Ammon's horn (tissue), 1 donor: ENCODE measurements around the gene TANGO6.
"Not testable (repeated sequence)": the region's sequence is repeated elsewhere in the genome, so short reads cannot be mapped to it uniquely, and the experiment has no call there.

Source experiments
- DNase-seq: peaks from one replicate; pipeline ENCODE4 v3.0.0-alpha.2; 2016; ENCODE audit warnings: low spot score

The TANGO6 gene

DNA sequence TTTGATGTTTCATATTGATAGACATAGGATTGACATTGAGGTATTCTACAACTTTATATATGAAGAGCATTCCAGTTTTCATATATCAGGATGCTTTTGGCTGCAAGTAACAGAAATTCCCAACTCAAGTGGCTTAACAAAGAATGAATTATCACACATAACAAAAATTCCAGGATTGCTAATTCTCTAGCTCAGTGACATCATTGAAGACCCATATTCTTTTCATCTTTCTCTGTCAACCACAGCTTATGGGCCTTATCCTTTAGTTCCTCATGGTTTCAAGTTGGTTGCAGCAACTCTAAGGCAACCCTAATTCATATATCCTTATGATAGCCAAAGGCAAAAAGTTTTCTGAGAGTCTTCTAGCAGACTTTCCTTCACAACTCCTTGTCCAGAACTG lies 170.7 kb downstream of the TANGO6 start:
- no peak for DNase-seq

DNA sequence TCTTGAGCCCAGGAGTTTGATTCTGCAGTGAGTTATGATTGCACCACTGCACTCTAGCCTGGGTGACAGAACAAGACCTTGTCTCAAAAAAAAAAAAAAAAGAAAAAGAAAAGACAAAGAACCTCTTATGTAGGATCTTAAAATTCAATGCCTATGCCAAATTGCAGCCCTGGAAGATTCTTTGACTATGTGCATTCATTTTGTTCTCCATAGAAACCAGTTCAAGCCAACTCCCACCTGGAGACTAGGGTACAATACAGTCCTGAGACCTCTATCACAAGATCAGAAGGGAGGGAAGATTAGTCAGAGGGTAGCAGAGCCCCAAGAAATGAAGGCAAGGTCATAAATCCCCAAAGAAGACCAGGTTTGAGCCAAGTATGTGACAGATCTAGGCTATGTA lies 171.5 kb downstream of the TANGO6 start:
- no peak for DNase-seq

DNA sequence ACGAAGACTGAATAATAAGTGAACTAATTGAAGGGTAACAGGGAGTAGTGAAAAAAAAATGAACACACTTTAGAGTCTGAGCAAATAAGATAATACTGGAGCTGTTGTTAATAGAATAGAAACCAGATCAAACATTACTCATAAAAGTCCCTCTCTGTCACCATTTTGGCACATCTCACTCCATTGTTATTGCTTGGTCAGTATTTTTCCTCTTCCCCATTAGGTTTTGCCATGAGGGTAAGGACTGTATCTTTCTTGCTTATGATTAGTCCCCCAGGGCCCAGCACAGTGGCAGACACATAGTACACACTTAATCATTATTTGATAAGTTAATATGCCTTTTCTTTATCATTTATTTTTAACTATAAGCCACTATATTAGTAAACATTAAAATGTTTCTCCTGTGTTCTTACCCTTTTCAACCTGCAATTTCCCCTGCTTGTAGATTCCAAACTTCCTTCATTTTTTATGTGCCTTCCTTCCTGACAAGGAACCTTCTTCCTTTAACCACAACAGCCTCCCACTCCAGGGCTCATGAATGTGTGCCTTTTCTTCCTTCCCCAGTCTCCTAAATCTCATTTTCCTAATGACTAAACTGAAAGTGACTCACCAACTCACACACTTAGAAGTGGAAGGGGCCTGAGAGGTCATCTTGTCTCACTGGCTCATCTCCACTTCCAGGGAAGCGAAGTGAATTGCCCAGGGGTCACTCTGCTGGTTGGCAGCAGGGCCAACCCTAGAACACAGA lies 173.9 kb downstream of the TANGO6 start:
- DNase-seq: peak; percentile 14

DNA sequence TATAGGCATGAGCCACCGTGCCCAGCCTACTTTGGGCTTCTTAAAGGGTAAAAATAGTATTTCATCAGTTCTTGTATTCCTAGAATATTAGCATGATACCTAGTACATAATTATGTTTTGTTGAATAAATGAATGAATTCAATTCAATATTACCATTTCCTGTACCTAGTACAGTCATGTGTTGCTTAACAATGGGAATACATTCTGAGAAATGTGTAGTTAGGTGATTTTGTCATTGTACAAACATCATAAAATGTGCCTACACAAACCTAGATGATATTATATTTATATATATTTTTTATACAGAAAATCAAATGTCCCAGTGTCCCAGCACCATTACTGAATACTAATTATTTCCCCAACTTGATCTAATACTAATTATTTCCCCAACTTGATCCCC lies 176.5 kb downstream of the TANGO6 start:
- DNase-seq: no peak

DNA sequence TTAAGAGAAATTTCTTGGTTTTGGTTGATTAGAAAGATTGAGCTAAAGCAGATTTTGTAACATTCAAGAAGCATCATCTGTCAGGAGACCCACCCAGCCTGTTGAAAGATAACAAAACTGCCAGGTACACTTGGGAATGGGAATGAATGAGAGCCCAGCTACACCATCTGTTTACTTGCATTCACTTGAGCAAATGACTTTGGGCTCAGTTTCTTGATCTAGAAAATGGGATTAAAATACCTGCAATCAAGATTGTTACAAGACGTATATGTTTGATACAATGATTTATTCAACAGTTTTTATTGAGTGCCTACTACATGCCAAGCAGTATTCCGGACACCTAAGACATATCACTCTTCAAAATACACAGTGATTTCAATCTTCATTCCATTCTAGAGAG lies 185.8 kb downstream of the TANGO6 start:
- DNase-seq: no peak

DNA sequence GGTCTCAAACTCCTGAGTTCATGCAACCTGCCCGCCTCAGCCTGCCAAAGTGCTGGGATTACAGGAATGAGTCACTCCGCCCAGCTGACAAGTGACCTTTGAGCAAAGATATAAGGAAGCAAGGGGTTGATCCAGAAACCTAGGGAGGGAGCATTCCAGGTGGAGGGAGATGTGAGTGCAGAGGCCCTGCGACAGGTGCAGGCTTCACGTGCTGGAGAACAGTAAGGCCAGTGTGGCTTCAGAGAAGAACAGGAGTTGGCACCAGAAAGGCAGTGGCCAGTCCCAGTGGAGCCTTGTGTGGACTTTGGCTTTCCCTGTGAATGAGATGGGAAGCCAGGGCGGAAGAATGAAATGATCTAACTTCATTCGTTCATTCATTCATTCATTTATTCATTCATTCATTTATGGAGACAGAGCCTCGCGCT lies 188.6 kb downstream of the TANGO6 start:
- DNase-seq: no peak

DNA sequence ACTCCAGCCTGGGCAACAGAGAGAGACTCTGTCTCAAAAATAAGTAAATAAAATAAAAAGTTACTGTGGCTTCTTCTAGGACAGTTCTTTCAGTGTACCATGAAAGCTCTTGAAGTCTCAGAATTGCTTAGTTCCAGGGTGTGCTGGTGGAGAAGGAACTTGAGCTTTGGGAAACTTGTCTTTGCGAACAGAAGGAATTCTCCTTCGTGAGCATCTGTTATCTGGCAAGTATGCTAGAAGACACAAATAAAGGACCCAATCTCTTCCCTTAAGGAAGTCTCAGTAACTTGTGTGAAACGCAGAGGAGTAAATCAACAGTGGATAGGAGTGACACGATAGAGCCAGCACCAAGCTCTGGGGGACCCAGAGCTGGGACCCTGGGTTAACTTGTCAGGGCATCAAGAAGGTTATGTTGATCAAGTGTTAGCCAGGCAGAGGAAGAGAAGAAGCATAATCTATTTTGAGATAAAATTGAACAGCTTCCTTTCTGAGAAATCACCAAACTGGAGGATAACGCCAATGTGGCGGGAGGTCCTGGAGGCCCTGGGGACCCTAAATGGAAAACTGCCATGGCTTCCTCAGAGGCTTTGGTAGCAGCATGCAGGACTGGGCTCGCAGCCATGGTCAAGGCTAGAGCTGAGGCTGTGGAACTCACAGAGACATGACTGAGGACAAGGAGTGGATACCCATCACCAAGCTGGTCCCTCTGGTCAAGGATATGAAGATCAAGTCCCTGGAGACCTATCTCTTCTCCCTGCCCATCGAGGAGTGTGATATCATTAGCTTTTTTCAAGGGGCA lies 190.0 kb downstream of the TANGO6 start:
- peak; percentile 15 for DNase-seq

DNA sequence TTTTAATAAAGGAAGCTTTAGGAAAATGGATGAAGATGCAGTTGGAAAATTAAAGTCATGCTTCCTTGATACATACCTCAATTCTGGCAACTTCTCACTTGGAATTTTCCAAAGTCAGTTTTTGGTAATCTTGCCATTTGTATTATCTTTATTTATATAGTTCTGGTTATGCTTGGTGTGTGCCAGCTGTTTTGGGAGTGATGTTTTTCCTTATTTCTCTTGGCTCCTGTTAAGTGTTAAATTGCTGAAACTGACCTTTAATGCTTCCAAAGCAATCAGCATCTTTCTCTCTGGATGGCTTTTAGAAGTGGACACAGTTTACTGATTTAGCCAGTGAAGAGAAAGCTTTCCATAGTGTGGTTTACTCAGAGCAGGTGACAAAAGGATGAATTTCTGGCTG lies 192.0 kb downstream of the TANGO6 start:
- DNase-seq: no peak

DNA sequence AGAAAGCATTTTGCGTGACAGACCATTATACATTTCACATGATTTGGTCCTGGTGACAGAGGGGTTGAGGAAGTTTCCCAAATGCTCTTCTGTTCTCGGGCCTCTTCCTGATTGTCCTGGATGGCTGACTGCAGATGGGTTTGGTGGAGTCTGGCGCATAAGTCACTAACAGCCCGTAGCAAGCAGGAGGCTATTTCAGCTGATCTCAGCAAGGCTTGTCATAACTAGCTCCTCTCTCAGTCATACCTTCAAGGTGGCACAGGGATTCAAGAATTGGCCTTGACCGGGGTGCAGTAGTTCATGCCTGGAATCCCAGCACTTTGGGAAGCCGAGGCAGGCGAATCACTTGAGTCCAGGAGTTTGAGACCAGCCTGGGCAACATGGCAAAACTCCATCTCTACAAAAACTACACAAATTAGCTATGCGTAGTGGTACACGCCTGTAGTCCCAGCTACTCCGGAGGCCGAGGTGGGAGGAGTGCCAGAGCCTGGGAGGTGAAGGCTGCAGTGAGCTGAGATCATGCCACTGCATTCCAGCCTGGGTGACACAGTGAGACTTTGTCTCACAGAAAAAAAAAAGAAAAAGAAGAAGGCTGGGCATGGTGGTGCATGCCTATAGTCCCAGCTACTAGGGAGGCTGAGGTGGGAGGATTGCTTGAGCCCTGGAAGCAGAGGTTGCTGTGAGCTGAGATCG lies 193.2 kb downstream of the TANGO6 start:
- DNase-seq: no peak

DNA sequence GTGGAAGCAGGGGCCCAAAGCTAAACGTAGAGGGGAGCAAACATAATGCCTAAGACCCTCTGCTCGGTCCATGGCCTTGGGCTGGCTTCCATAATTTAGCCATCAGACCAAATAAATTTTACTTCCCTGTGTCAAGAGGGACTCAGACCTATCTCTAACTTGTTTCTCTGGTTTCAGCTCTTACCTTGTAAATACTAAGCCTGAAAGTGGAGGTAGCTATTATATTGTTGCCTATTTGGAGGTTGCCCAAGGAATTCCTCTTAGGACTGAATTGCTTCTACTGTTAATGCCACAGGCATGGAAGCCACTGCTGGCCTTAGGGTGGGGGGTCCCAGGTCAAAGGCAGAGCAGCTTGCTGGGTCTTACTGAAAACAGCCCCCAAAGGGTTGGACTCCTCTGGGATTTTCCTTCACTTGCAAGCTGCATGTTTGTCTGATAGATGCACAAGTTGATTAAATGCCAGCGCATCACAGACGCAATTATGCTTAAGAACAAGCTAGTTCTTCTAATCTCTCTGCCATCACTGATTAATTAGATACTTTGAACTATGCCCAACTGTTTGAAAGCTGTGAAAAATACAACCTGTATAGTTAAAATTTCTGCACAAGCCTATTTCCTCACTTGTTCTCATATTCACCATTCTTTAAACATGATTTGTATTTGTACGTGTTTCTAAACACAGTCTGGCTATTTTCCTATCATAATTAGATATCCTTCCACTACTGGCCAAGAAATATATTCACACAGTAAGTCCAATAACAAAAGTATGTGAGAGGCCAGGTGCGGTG lies 194.2 kb downstream of the TANGO6 start:
- no peak for DNase-seq

DNA sequence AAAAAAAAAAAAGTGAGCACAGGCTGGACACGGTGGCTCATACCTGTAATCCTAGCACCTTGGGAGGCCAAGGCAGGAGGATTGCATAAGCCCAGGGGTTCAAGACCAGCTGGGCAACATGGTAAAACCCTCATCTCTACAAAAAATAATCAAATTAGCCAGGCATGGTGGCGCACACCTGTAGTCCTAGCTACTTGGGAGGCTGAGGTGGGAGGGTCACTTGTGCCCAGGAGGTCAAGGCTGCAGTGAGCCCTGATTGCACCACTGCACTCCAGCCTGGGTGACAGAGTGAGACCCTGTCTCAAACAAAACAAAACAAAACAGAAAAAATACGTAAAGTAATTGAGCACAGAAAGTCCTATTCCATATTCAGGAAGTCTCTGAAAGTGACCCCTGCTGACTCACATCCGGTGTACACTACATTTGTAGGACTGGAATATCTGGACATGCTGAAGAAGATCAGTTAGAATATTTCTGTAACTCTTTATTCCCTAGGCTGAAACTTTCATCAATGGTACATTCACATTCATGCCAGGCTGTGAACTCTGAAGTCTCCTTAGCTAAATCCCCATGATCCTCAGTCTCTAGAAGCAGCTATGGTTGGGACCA lies 196.1 kb downstream of the TANGO6 start:
- DNase-seq: no peak

DNA sequence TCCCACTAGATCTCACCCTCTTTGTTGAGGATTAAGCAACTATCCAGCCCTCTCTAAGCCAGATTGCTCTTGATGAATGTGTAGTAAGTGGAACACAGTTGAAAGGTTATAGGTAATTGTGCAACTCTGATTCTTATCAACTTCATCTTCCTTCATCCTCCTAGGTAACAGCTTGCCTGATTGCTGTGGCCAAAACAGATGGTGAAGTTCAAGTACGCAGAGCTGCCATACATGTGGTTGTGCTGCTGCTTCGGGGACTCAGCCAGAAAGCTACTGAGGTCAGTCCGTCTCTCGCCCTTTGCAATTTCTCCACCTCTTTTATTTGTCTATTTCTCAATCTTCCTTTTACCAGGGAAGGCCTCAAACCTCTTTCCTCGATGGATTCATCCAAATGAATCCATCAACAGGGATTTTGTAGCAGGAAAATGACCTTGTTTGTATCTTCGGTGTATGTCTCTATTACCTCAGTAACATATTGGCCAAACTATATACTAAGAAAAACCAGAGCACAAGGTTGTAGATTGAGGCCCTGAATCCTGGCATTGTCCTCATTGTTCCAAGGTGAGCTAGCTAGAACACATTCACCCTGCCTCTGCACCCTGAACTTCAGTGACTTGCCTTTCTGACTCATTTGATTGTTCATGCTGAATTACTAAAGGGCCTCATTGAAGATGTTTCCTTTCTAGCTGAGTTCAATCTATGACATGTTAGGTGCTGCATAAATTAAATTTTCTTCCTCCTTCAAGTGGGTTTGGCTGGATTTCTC lies 197.0 kb downstream of the TANGO6 start:
- no peak for DNase-seq

DNA sequence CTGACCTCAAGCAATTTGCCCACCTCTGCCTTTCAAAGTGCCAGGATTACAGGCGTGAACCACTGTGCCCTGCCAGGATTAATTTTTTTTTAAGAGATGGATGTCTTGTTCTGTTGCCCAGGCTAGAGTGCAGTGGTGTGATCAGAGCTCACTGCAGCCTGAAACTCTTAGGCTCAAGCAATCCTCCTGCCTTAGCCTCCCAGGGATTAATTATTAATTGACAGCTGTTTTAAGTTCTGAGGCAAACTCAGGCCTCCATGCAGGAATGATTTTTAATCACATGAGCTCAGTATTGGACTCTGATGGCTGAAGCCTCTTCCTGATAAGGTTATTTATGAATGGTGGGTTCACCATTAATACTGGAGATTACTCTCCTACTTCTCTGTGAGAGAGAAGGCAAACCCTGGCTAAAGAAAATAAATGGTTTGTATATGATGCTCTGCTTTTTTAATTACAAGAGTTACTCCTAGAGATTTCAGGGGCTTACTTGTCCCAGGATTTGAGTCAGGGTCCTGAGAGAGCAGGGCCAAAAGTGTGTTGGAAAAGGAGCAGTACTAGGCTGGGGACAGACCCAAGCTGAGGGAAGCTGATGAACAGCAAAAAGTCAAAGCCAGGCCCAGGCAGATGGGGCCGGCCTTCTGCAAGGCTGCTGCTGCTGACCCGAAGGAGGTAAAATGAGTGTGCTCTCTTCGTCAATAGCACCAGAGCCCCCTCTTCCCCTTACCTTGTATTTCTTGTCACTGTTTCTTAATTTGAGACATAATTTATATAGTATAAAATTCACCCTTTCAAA lies 205.2 kb downstream of the TANGO6 start:
- no peak for DNase-seq

DNA sequence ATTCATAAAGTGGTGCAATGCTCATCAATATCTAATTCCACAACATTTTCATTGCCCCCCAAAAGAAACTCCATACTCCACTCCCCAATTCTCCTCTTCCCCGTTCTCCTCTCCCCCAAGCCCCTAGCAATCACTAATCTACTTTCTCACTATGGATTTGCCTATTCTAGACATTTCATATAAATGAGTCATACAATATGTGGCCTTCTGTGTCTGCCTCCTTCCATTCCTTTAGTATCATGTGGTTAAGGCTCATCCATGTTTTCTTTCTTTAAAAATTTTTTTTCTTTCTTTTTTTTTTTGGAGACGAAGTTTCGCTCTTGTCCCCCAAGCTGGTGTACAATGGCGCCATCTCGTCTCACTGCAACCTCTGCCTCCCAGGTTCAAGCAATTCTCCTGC lies 205.8 kb downstream of the TANGO6 start:
- no peak for DNase-seq

DNA sequence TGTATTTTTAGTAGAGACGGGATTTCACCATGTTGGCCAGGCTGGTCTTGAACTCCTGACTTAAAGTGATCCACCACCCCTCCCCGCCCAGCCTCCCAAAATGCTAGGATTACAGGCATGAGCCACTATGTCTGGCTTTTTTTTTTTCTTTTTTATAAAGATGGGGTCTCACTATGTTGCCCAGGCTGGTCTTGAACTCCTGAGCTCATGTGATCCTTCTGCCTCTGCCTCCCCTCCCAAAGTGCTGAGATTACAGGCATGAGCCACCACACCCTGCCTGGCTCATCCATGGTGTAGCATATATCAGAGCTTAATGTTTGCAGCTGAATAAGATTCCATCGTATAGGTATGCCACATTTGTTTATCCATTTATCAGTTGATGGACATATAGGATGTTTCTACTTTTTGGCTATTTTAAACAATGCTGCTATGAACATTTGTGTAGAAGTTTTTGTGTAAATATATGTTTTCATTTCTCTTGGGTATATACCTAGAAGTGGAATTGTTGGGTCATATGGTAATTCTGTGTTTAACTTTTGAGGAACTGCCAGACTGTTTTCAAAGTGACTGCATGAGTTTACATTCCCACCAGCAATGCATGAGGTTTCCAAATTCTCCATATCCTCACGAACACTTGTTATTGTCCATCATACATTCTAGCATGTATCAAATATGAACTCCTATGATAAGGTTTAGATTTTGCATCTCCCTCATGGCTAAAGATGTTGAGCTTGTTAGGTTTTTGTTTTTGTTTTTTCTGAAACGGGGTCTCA lies 206.5 kb downstream of the TANGO6 start:
- DNase-seq: no peak

DNA sequence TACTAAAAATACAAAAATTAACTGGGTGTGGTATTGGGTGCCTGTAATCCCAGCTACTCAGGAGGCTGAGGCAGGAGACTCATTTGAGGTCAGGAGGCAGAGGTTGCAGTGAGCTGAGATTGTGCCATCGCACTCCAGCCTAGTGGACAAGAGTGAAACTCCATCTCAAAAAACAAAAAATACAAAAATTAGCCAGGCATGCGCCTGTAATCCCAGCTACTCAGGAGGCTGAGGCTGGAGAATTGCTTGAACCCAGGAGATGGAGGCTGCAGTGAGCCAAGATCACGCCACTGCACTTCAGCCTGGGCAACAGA lies 208.1 kb downstream of the TANGO6 start:
- not testable (repeated sequence) for DNase-seq

DNA sequence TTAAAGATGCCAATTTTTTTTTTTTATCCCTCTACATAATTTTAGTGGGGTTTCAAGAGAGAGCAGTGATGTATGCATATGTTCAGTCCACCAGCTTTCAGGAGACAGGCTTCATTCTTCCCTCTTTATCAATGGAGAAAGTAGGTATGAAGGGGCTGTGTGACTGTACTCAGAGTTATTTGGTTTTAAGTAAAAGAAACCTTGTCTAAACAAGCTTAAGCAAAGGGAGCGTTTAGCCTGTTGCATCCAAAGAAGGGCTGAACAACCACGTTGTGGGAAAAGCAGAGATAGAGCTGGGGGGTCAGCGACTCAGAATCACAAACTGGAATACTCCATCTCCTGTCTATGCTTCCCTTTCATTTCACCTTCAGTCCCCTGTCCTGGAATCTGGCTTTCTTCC lies 211.7 kb downstream of the TANGO6 start:
- DNase-seq: no peak

DNA sequence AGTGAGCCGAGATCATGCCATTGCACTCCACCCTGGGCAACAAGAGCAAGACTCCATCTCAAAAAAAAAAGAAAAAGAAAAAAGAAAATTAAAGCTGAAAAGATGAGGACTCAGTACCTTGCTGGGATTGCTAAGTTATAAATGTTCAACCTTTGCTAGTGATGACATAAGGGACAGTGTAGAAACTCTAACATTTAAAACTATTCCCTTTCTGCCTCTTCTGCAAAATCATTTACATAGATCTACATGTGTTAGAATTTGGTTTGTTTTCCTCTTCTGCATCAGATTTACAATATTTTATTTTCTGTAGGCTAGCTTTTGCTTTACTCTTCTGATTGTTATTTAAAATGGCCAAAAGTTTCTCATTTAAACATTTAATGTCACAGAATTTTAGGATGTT lies 212.6 kb downstream of the TANGO6 start:
- DNase-seq: no peak

DNA sequence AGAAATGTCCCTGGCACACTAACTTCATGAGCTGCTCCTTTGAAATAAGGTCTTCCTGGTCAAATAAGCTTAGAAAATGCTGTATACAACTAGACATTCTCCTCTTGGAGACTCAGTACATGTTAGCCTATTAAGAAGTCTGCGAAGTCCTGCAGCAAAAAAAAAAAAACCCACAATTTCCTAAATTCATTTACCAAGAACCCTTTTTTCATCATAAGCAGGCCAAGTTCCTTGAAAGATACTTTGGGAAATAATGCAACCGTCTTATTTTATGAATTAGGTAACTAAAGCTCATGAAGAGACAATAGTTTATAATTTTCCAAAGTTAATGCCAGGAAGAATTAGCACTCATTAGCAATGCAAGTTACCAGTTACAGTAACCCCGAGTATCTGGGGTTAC lies 213.1 kb downstream of the TANGO6 start:
- DNase-seq: no peak
